Fibroblast of villous mesenchyme (primary cell): ENCODE results near the gene FGF19. TPM values are rescaled to one million over a fixed set of nuclear protein-coding genes. Genes with fewer than 3 reads are reported as not detected.

Experiments
- DNase-seq: peaks from one replicate; pipeline ENCODE4 v3.0.0-alpha.2; 2010; ENCODE audit warnings: low read depth
- H3K4me3 ChIP-seq: 2 replicates; pipeline ENCODE4 v1.5.1; 2011; ENCODE audit warnings: low read depth, mild to moderate bottlenecking, low read length
- total RNA-seq: library from RNA; depleted of rRNA; stranded (reverse); fragments of >200 nt; gene quantifications from 2 replicates; pipeline ENCODE4 v1.2.3, GENCODE V29; 2012
- TF ChIP-seq, protein P1 (sequence below): IDR thresholded peaks from 2 replicates; pipeline ENCODE4 v1.5.1; 2012; ENCODE audit warnings: low read depth, mild to moderate bottlenecking, low read length; ENCODE audit not compliant: insufficient read depth

Gene FGF19
- total RNA-seq, 1 donor = not detected

DNA sequence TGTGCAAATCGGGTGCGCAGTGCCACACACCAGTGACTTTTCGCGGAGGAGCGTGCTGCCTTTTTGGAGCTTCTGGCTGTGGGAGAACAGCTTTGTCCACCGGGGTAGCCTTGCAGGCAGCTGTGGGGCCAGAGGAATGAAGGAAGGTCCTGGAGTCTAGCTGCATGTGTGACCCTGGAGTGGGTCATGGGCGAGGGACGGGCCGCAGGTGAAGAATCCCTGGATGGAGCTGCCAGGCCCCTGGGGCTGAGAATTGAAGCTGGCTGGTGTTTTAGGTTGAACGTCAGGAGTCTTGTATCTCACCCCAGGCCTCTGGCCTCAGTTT, 54.3 kb downstream of the FGF19 start:
- no peak overlapping the region for H3K4me3 ChIP-seq
- no peak for DNase-seq
- TF ChIP-seq, protein P1, sequence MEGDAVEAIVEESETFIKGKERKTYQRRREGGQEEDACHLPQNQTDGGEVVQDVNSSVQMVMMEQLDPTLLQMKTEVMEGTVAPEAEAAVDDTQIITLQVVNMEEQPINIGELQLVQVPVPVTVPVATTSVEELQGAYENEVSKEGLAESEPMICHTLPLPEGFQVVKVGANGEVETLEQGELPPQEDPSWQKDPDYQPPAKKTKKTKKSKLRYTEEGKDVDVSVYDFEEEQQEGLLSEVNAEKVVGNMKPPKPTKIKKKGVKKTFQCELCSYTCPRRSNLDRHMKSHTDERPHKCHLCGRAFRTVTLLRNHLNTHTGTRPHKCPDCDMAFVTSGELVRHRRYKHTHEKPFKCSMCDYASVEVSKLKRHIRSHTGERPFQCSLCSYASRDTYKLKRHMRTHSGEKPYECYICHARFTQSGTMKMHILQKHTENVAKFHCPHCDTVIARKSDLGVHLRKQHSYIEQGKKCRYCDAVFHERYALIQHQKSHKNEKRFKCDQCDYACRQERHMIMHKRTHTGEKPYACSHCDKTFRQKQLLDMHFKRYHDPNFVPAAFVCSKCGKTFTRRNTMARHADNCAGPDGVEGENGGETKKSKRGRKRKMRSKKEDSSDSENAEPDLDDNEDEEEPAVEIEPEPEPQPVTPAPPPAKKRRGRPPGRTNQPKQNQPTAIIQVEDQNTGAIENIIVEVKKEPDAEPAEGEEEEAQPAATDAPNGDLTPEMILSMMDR = no peak

DNA sequence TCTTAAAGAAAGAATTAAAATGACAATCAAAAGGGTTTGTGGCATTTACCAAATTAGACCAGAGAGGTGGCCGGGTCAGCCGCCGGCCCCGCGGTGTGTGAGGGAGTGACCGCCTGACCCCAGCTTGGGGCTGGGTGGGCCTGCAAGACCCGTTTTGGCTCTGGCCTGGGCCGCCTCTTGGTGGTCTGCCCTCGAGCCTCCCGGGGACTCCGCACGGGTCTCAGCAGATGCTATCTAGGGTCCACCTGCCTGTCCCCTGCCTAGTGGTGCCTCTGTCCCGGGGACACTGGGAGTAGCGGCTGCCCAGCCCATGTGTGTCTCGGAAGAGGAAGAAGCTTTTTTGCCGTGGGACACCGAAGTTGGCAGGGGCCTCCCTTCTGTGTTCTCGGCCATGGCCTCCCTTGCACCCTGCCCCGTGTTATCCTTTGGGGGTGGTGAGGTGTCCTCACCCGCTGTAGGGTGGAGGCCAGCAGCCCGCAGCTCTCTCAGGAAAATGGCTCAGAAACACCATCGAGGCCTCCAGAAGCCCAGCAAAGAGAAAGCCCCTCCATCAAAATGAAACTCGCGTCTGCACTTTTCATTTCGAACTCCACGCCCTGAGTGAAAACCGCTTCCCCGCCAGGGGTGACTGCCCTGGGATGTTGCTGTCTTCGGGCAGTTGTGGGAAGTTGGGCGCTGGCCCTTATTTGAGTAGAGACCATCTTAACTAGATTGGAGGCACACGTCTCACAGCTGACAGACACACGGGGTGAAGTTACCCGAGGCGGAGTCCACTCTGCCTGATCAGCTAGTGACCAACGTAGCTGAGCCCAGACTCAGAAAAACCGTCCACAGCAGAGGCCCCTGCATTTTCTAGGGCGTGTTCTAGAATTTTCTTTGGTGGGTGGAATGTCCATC, 54.9 kb downstream of the FGF19 start:
- TF ChIP-seq, protein P1 = no peak
- no peak for DNase-seq

More for the DNA sequence above, 54.9 kb downstream of the FGF19 start:
- no peak overlapping the region for H3K4me3 ChIP-seq

Other genes with a start within 250 kb of the FGF19 start
- gene LINC01488, start 222.4 kb downstream of the FGF19 start, total RNA-seq = not detected in 2 replicates
- gene CCND1, start 62.9 kb downstream of the FGF19 start, total RNA-seq = 351 and 365 TPM in 2 replicates
- 19.0 and 22.5 TPM in 2 replicates for gene LTO1, start 28.7 kb downstream of the FGF19 start, total RNA-seq
- not detected in 2 replicates for gene FGF4, start 71.3 kb upstream of the FGF19 start, total RNA-seq
- gene FGF3, start 115.4 kb upstream of the FGF19 start, total RNA-seq = not detected in 2 replicates